ENCODE data around the gene C2orf92.
A peak's percentile ranks its signal among the peaks of the same experiment; 100 is the strongest.

C2orf92 gene

DNA sequence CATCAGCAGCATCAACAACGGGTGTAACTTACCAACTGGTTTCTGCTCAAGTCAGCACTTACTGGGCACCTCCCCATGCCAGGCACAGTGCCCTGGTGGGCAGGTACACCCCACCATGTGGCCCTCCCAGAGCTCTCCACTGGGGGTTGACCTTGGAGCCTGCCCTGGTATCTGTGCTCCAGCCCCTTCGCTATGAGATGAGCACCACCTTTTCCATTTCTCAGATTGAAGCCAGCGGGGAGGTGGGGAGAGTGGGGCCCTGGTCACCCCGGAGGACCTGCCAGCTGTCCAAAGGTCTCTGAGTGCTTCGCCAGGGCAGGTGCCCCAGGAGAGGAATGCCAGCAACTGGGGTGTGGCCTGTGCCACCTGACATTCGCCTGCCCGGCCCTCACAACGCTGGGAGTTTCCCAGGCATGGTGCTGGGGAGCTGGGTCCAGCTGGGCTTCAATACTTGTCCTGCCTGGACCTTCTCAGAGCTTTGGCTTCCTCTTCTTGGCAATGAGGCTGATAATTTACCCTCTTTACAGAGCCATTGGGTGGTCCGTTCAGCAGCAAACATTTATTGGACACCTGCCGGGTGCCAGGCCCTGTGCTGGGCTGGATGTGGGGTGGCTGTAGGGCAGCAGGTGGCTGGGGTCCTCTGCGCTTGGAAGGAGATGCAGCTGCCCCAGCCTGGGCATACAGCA, 38.0 kb downstream of the C2orf92 start:
- no peaks in the 10 kb centered on the region for H4K20me1 ChIP-seq (ENCODE audit: control insufficient read depth, insufficient read depth, low read depth, low read length)
- H3K27ac ChIP-seq (ENCODE audit: low read depth, low read length), result no peak overlapping the region
- H3K9me2 ChIP-seq (replicated peaks; ENCODE audit: control insufficient read depth, low read length), result no peaks in the 10 kb centered on the region
- H3K9me3 ChIP-seq (ENCODE audit: control insufficient read depth, insufficient read depth, low read length), result no peaks in the 10 kb centered on the region
- no peaks in the 10 kb centered on the region for H3F3A ChIP-seq (ENCODE audit: control insufficient read depth, insufficient read depth)
- H3K4me3 ChIP-seq (ENCODE audit: low read length), result no peak overlapping the region
- no peaks in the 10 kb centered on the region for H3K27me3 ChIP-seq (ENCODE audit: control insufficient read depth, low read length)
- H3K36me3 ChIP-seq (ENCODE audit: control insufficient read depth, low read length), result no peaks in the 10 kb centered on the region
- no peak for TF ChIP-seq EZH2phosphoT487 (IDR thresholded peaks at IDR 0.05; ENCODE audit: borderline replicate concordance, low read length)
- TF ChIP-seq, protein P1, sequence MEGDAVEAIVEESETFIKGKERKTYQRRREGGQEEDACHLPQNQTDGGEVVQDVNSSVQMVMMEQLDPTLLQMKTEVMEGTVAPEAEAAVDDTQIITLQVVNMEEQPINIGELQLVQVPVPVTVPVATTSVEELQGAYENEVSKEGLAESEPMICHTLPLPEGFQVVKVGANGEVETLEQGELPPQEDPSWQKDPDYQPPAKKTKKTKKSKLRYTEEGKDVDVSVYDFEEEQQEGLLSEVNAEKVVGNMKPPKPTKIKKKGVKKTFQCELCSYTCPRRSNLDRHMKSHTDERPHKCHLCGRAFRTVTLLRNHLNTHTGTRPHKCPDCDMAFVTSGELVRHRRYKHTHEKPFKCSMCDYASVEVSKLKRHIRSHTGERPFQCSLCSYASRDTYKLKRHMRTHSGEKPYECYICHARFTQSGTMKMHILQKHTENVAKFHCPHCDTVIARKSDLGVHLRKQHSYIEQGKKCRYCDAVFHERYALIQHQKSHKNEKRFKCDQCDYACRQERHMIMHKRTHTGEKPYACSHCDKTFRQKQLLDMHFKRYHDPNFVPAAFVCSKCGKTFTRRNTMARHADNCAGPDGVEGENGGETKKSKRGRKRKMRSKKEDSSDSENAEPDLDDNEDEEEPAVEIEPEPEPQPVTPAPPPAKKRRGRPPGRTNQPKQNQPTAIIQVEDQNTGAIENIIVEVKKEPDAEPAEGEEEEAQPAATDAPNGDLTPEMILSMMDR (IDR thresholded peaks at IDR 0.05; ENCODE audit: low read depth, low read length, poor library complexity, severe bottlenecking), result no peak
- peaks cover 10% of the 10 kb centered on the region for H3K4me1 ChIP-seq (ENCODE audit: control insufficient read depth, low read length)
- H3K79me2 ChIP-seq (ENCODE audit: control insufficient read depth, low read length), result no peaks in the 10 kb centered on the region
- no peak overlapping the region for H3K4me2 ChIP-seq (ENCODE audit: low read length)

DNA sequence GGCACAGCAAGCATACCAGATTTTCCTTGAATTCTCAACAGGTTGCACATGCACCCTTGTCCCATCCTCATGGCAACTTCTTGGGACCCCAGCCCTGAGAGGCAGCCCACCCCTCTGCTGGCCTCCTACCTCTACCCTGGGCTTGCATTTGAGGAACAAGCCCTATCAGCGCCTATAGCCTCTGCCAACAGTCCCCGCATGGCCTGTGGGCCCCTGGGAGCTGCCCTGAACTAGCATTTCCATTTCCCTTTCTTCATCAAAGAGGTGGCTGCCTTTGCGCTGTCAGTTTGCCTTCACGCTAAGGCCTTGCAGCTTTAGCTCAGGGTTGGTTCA, 38.5 kb downstream of the C2orf92 start:
- Histone ChIP-seq H3K27ac (ENCODE audit: low read depth, low read length) (no peak overlapping the region), H4K20me1 (ENCODE audit: control insufficient read depth, insufficient read depth, low read depth, low read length) (no peaks in the 10 kb centered on the region), H3K9me2 (replicated peaks; ENCODE audit: control insufficient read depth, low read length) (no peaks in the 10 kb centered on the region), H3K4me1 (ENCODE audit: control insufficient read depth, low read length) (peaks cover 10% of the 10 kb centered on the region), H3K27me3 (ENCODE audit: control insufficient read depth, low read length) (no peaks in the 10 kb centered on the region), H3K79me2 (ENCODE audit: control insufficient read depth, low read length) (no peaks in the 10 kb centered on the region), H3K36me3 (ENCODE audit: control insufficient read depth, low read length) (no peaks in the 10 kb centered on the region), H3K4me2 (ENCODE audit: low read length) (no peak overlapping the region), H3K4me3 (ENCODE audit: low read length) (no peak overlapping the region), H3K9me3 (ENCODE audit: control insufficient read depth, insufficient read depth, low read length) (no peaks in the 10 kb centered on the region), H3F3A (ENCODE audit: control insufficient read depth, insufficient read depth) (no peaks in the 10 kb centered on the region)
- no peak for TF ChIP-seq EZH2phosphoT487 (IDR thresholded peaks at IDR 0.05; ENCODE audit: borderline replicate concordance, low read length)
- TF ChIP-seq, protein P1 (IDR thresholded peaks at IDR 0.05; ENCODE audit: low read depth, low read length, poor library complexity, severe bottlenecking), result no peak

DNA sequence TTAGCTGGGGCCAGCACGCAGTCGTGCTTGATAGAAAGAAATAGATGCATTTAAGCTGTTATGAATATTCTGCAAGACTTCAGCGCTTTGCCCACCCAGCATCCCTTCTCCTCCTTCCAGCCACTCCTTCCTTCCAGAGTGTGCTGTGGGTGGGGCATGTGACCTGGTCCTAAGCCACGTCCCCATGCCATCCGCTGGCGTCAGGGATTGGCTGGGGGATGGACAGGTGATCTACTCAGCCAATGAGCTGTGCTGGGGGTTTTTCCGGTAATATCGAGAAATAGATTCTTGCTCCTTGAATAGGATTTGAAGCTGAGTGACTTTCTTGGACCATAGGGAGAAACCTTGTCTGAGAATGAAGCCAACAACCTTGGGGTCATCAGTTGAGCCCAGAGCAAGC, 39.1 kb downstream of the C2orf92 start:
- Histone ChIP-seq H3K4me1 (ENCODE audit: control insufficient read depth, low read length) (peaks cover 15% of the 10 kb centered on the region), H3K79me2 (ENCODE audit: control insufficient read depth, low read length) (no peaks in the 10 kb centered on the region), H3K27me3 (ENCODE audit: control insufficient read depth, low read length) (no peaks in the 10 kb centered on the region), H3K9me2 (replicated peaks; ENCODE audit: control insufficient read depth, low read length) (no peaks in the 10 kb centered on the region), H3K36me3 (ENCODE audit: control insufficient read depth, low read length) (no peaks in the 10 kb centered on the region), H3F3A (ENCODE audit: control insufficient read depth, insufficient read depth) (no peaks in the 10 kb centered on the region), H4K20me1 (ENCODE audit: control insufficient read depth, insufficient read depth, low read depth, low read length) (no peaks in the 10 kb centered on the region), H3K4me2 (ENCODE audit: low read length) (peak overlapping the region; percentile 0; the same call in 1 of the 2 replicates), H3K27ac (ENCODE audit: low read depth, low read length) (no peak overlapping the region), H3K4me3 (ENCODE audit: low read length) (no peak overlapping the region), H3K9me3 (ENCODE audit: control insufficient read depth, insufficient read depth, low read length) (no peaks in the 10 kb centered on the region)
- no peak for TF ChIP-seq EZH2phosphoT487 (IDR thresholded peaks at IDR 0.05; ENCODE audit: borderline replicate concordance, low read length)
- TF ChIP-seq, protein P1 (IDR thresholded peaks at IDR 0.05; ENCODE audit: low read depth, low read length, poor library complexity, severe bottlenecking), result no peak
